ENCODE data around the gene IGF2BP1.
"Not testable (repeated sequence)": the region's sequence is repeated elsewhere in the genome, so short reads cannot be mapped to it uniquely, and the experiment has no call there.

The IGF2BP1 gene

GRCh38 chr17:48995974-48996721 lies 1.0 kb upstream of the IGF2BP1 start:
- peak; percentile 7 for DNase-seq

- DNase-seq = peak; percentile 6
Observed at GRCh38 chr17:48996722-48997102, 473 bp upstream of the IGF2BP1 start.

- DNase-seq = peak; percentile 14
Observed at GRCh38 chr17:48997827-48998586, 822 bp downstream of the IGF2BP1 start.

GRCh38 chr17:48998587-48999440 lies 1.6 kb downstream of the IGF2BP1 start:
- no peak for DNase-seq

GRCh38 chr17:49000943-49001342 lies 3.8 kb downstream of the IGF2BP1 start:
- no peak for DNase-seq

- DNase-seq = no peak
Observed at GRCh38 chr17:49001671-49002070, 4.5 kb downstream of the IGF2BP1 start.

- DNase-seq = no peak
Observed at GRCh38 chr17:49002331-49002730, 5.1 kb downstream of the IGF2BP1 start.

- no peak for DNase-seq
Observed at GRCh38 chr17:49002766-49003165, 5.6 kb downstream of the IGF2BP1 start.

GRCh38 chr17:49003557-49004511 lies 6.6 kb downstream of the IGF2BP1 start:
- DNase-seq = no peak

- DNase-seq = no peak
Observed at GRCh38 chr17:49005140-49005539, 8.0 kb downstream of the IGF2BP1 start.

GRCh38 chr17:49008908-49009307 lies 11.7 kb downstream of the IGF2BP1 start:
- not testable (repeated sequence) for DNase-seq

- DNase-seq = no peak
Observed at GRCh38 chr17:49012769-49013255, 15.6 kb downstream of the IGF2BP1 start.

- DNase-seq = no peak
Observed at GRCh38 chr17:49013311-49014213, 16.4 kb downstream of the IGF2BP1 start.

GRCh38 chr17:49015179-49015923 lies 18.2 kb downstream of the IGF2BP1 start:
- DNase-seq = no peak

GRCh38 chr17:49015924-49016774 lies 19.0 kb downstream of the IGF2BP1 start:
- DNase-seq = no peak

- no peak for DNase-seq
Observed at GRCh38 chr17:49016775-49017463, 19.7 kb downstream of the IGF2BP1 start.

GRCh38 chr17:49018116-49018612 lies 21.0 kb downstream of the IGF2BP1 start:
- DNase-seq = no peak

- no peak for DNase-seq
Observed at GRCh38 chr17:49018748-49019147, 21.6 kb downstream of the IGF2BP1 start.

Data from CD4-positive, alpha-beta T cell treated with Interleukin-6 for 4 hours (primary cell).